Stimulated activated CD4-positive, alpha-beta T cell treated with anti-CD3 and anti-CD28 coated beads, Interleukin-12 subunit alpha, Interleukin-12 subunit beta, amount 100 ng/mL, for 24 hours (primary cell): Measurements from ENCODE around the gene PRPF40B.

Source experiments
- DNase-seq, 2 experiments: peaks; one replicate each; pipeline ENCODE4 v3.0.0-alpha.2; 2020; ENCODE audit warnings: low read depth in 2 of 2

Gene PRPF40B

GRCh38 chr12:49635656-49636055 lies 12.3 kb downstream of the PRPF40B start:
- DNase-seq = no peak

- DNase-seq = no peak
Observed at GRCh38 chr12:49636574-49636973, 13.2 kb downstream of the PRPF40B start.

GRCh38 chr12:49636979-49637755 lies 13.8 kb downstream of the PRPF40B start:
- DNase-seq = peak in 1 of 2 experiments; percentile 48

- no peak for DNase-seq
Observed at GRCh38 chr12:49641748-49642369, 18.5 kb downstream of the PRPF40B start.

GRCh38 chr12:49642370-49642802 lies 19.0 kb downstream of the PRPF40B start:
- no peak for DNase-seq

- no peak for DNase-seq
Observed at GRCh38 chr12:49643135-49643534, 19.8 kb downstream of the PRPF40B start.

- DNase-seq = no peak
Observed at GRCh38 chr12:49643961-49644619, 20.7 kb downstream of the PRPF40B start.

GRCh38 chr12:49644620-49644994 lies 21.2 kb downstream of the PRPF40B start:
- peak; percentile 54 to 75 for DNase-seq

- DNase-seq = no peak
Observed at GRCh38 chr12:49645146-49646039, 22.0 kb downstream of the PRPF40B start.

- DNase-seq = no peak
Observed at GRCh38 chr12:49646331-49646830, 23.0 kb downstream of the PRPF40B start.

- no peak for DNase-seq
Observed at GRCh38 chr12:49646871-49647654, 23.7 kb downstream of the PRPF40B start.

- no peak for DNase-seq
Observed at GRCh38 chr12:49647827-49648711, 24.7 kb downstream of the PRPF40B start.

- DNase-seq = no peak
Observed at GRCh38 chr12:49648712-49649003, 25.3 kb downstream of the PRPF40B start.

GRCh38 chr12:49649445-49649844 lies 26.1 kb downstream of the PRPF40B start:
- no peak for DNase-seq

- DNase-seq = no peak
Observed at GRCh38 chr12:49649892-49650291, 26.5 kb downstream of the PRPF40B start.

- no peak for DNase-seq
Observed at GRCh38 chr12:49651855-49652254, 28.5 kb downstream of the PRPF40B start.

- no peak for DNase-seq
Observed at GRCh38 chr12:49652921-49653520, 29.7 kb downstream of the PRPF40B start.

- no peak for DNase-seq
Observed at GRCh38 chr12:49654715-49655114, 31.4 kb downstream of the PRPF40B start.

GRCh38 chr12:49655595-49656236 lies 32.4 kb downstream of the PRPF40B start:
- DNase-seq = no peak
